Breast epithelium (tissue), 4 donors: ENCODE data around the gene MTHFD2L. TPM values are rescaled to one million over a fixed set of nuclear protein-coding genes. Genes with fewer than 3 reads are reported as not detected.

ENCODE experiments used
- DNase-seq, 2 donors: peaks; one replicate each; pipeline ENCODE4 v3.0.0-alpha.2; 2019; ENCODE audit warnings: low spot score in 2 of 2
- H3K27ac ChIP-seq, 2 donors: fragments of 200-600 bp; sonication (generic) in 1 of 2; one replicate each; pipeline ENCODE4 v1.5.1; 2016 to 2019; ENCODE audit warnings: mild to moderate bottlenecking in 1 of 2
- H3K27me3 ChIP-seq, 2 donors: fragments of 200-600 bp; sonication (generic) in 1 of 2; one replicate each; pipeline versions ENCODE4 v1.5.1 to v1.6.0; 2017 to 2019; ENCODE audit warnings: control low read depth in 1 of 2, mild to moderate bottlenecking in 1 of 2
- H3K36me3 ChIP-seq: fragments of 200-600 bp; one replicate; pipeline ENCODE4 v1.5.1; 2019
- H3K4me1 ChIP-seq, 2 donors: fragments of 200-600 bp; sonication (generic); one replicate each; pipeline ENCODE4 v1.5.1; 2016 to 2019; ENCODE audit warnings: control low read depth in 1 of 2
- H3K4me3 ChIP-seq, 3 donors: fragments of 200-600 bp; sonication (generic); 1 replicate in 2 of 3; 2 replicates in 1 of 3; pipeline ENCODE4 v1.5.1; 2016 to 2019; ENCODE audit warnings: mild to moderate bottlenecking in 3 of 3, moderate library complexity in 2 of 3
- H3K9me3 ChIP-seq, 2 donors: fragments of 200-600 bp; sonication (generic) in 1 of 2; one replicate each; pipeline ENCODE4 v1.5.1; 2016 to 2019; ENCODE audit warnings: control low read depth in 1 of 2
- CTCF ChIP-seq, 3 donors: fragments of 450-650 bp; IDR thresholded peaks; one replicate each; pipeline ENCODE4 v1.5.1; 2016 to 2017; ENCODE audit warnings: antibody characterized with exemption in 3 of 3, mild to moderate bottlenecking in 3 of 3, moderate library complexity in 3 of 3
- POLR2A ChIP-seq: fragments of 450-650 bp; IDR thresholded peaks from one replicate; pipeline ENCODE4 v1.6.1; 2016; ENCODE audit warnings: antibody characterized with exemption, mild to moderate bottlenecking, moderate library complexity
- POLR2AphosphoS5 ChIP-seq, 3 donors: sonication (generic); formaldehyde crosslinking; IDR thresholded peaks; one replicate each; pipeline ENCODE4 v1.6.1; 2017; ENCODE audit warnings: antibody characterized with exemption in 3 of 3
- intact Hi-C: fragments of 100-400 bp; cut with DNase I; formaldehyde crosslinking; loops from one replicate; pipeline ENCODE4 v1.15.1; 2023; ENCODE audit warnings: low total_unique reads
- total RNA-seq, 3 donors: library from RNA; depleted of rRNA; stranded (reverse); fragments of >200 nt; gene quantifications; one replicate each; pipeline ENCODE4 v1.1.0, GENCODE V29; 2016

Gene MTHFD2L
- total RNA-seq, 3 donors from 2014 or later: 20.5 to 48.1 (median 29.2) TPM

DNA sequence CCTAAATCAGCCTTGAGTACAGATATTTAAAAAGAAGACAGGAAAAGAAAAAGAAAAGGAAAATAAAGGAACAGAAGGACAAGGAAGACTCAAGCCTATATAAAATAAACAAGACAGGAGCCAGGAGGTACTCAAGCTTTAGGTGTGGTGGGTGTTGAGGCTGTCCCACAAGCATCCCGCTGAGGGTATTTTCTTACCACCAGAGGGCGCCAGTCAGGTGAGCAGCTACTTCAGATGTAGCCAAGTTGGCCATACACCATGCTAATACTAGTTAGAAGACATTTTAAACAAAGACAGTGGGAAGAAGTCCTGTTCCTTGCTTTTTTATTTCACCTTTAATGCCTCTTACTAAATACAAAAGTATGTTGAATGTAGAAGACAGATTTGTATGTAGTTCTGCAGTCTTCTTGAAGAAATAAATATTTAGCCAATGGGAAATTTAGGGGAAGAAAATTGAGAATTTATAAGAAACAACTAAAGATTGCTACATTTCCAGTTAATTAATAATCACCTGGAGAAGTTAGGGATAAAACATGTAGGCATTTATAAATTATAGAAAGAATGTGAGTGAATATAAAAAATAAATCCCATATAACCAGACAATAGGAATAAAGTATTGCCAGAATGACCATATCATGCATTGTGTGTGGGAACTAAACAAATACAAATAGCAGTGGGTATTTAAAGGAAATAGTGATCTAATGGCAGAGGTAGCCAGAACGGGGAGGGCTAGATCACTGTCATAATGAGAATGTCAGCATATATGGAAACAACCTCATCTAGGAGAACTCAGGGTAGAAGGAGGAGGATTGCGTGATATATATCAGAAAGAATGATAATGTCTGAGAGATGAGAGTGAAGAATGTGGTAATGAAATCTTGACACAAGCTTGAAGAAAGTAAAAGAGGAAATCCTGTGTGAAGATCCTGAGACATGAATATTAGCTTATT is 71.0 kb downstream of the MTHFD2L start:
- Histone ChIP-seq H3K27ac (no peak overlapping the region), H3K27me3 (no peaks in the 10 kb centered on the region), H3K4me3 (no peak overlapping the region), H3K4me1 (no peaks in the 10 kb centered on the region), H3K36me3 (no peaks in the 10 kb centered on the region), H3K9me3 (no peaks in the 10 kb centered on the region)
- DNase-seq: peak; percentile 36 to 65
- intact Hi-C loops: no loop called here
- TF ChIP-seq CTCF (IDR thresholded peaks at IDR 0.05) (peak in 2 of 3 donors; percentile 60 to 73), POLR2AphosphoS5 (IDR thresholded peaks at IDR 0.05) (no peak)

GRCh38 chr4:74230902-74231499 is 73.1 kb downstream of the MTHFD2L start:
- H3K27me3 ChIP-seq: no peaks in the 10 kb centered on the region
- no peaks in the 10 kb centered on the region for H3K4me1 ChIP-seq
- no peaks in the 10 kb centered on the region for H3K9me3 ChIP-seq
- H3K36me3 ChIP-seq: no peaks in the 10 kb centered on the region
- intact Hi-C loops: loop anchor here (2.0 kb wide), 1 partner anchor 64 kb away; no protein-coding TSS in a partner anchor
- TF ChIP-seq CTCF (IDR thresholded peaks at IDR 0.05) (no peak), POLR2A (no peak), POLR2AphosphoS5 (IDR thresholded peaks at IDR 0.05) (no peak)
- H3K27ac ChIP-seq: no peak overlapping the region
- DNase-seq: no peak
- H3K4me3 ChIP-seq: no peak overlapping the region

- Histone ChIP-seq H3K27me3 (no peaks in the 10 kb centered on the region), H3K27ac (no peak overlapping the region), H3K36me3 (no peaks in the 10 kb centered on the region), H3K9me3 (no peaks in the 10 kb centered on the region), H3K4me3 (no peak overlapping the region), H3K4me1 (no peaks in the 10 kb centered on the region)
- intact Hi-C loops: no loop called here
- no peak for DNase-seq
- TF ChIP-seq CTCF (IDR thresholded peaks at IDR 0.05) (no peak), POLR2A (no peak), POLR2AphosphoS5 (IDR thresholded peaks at IDR 0.05) (no peak)
These were observed 77.2 kb downstream of the MTHFD2L start for GRCh38 chr4:74235135-74235534.

- Histone ChIP-seq H3K36me3 (no peaks in the 10 kb centered on the region), H3K4me3 (no peak overlapping the region), H3K4me1 (no peaks in the 10 kb centered on the region), H3K27me3 (no peaks in the 10 kb centered on the region), H3K27ac (no peak overlapping the region), H3K9me3 (no peaks in the 10 kb centered on the region)
- no peak for TF ChIP-seq POLR2A
- TF ChIP-seq POLR2AphosphoS5 (IDR thresholded peaks at IDR 0.05): no peak
- TF ChIP-seq CTCF (IDR thresholded peaks at IDR 0.05): no peak
- intact Hi-C loops: no loop called here
- DNase-seq: no peak
These were observed 79.6 kb downstream of the MTHFD2L start for GRCh38 chr4:74237425-74237966.

DNA sequence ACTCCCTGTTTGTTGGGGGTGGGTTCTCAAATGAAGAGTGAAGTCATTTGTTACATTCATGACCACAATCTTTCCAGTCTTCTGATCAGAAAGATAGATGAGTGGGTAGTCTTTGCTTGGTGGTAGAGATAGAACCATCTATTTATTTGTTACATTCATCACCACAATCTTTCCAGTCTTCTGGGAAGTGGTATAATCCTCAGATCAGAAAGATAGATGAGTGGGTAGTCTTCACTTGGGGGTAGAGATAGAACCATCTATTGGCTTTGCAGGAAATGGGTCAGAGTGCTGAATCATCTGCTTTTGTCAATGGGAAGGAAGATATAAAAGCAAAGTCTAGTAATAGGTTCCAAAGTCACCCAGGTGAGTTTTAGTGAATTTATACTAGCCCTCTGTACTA is 86.1 kb downstream of the MTHFD2L start:
- no peak for TF ChIP-seq CTCF (IDR thresholded peaks at IDR 0.05)
- no peak for TF ChIP-seq POLR2A
- no peak for TF ChIP-seq POLR2AphosphoS5 (IDR thresholded peaks at IDR 0.05)

More for the DNA sequence above, 86.1 kb downstream of the MTHFD2L start:
- no peak overlapping the region for H3K4me3 ChIP-seq
- no peaks in the 10 kb centered on the region for H3K36me3 ChIP-seq
- no peak overlapping the region for H3K27ac ChIP-seq
- no peaks in the 10 kb centered on the region for H3K9me3 ChIP-seq
- H3K27me3 ChIP-seq: no peaks in the 10 kb centered on the region
- H3K4me1 ChIP-seq: no peaks in the 10 kb centered on the region
- DNase-seq: no peak
- intact Hi-C loops: no loop called here
